Esophagus squamous epithelium (tissue), 5 donors: Measurements from ENCODE around the gene ASCL3. TPM values are rescaled to one million over a fixed set of nuclear protein-coding genes. Genes with fewer than 3 reads are reported as not detected.

Experiments used
- DNase-seq: peaks from one replicate; lab custom pipeline; 2025; lab: John Stamatoyannopoulos, UW
- H3K27ac ChIP-seq, 4 donors: fragments of 200-600 bp; sonication (generic); one replicate each; pipeline ENCODE4 v1.5.1; 2016 to 2019; ENCODE audit warnings: mild to moderate bottlenecking in 1 of 4
- H3K27me3 ChIP-seq, 4 donors: fragments of 200-600 bp; sonication (generic); 1 replicate in 3 of 4; 2 replicates in 1 of 4; pipeline versions ENCODE4 v1.5.1 to v1.6.0; 2017 to 2021; ENCODE audit warnings: antibody characterized with exemption in 1 of 4
- H3K36me3 ChIP-seq, 3 donors: fragments of 200-600 bp; sonication (generic); one replicate each; pipeline ENCODE4 v1.5.1; 2016 to 2019
- H3K4me1 ChIP-seq, 3 donors: fragments of 200-600 bp; sonication (generic); one replicate each; pipeline ENCODE4 v1.5.1; 2017 to 2019
- H3K4me3 ChIP-seq, 4 donors: fragments of 200-600 bp; sonication (generic); 1 replicate in 3 of 4; 2 replicates in 1 of 4; pipeline ENCODE4 v1.5.1; 2016 to 2019; ENCODE audit warnings: mild to moderate bottlenecking in 2 of 4, moderate library complexity in 1 of 4
- H3K9me3 ChIP-seq, 3 donors: fragments of 200-600 bp; sonication (generic); one replicate each; pipeline ENCODE4 v1.5.1; 2016 to 2019
- POLR2A ChIP-seq, 4 donors: fragments of 450-650 bp; IDR thresholded peaks; one replicate each; pipeline ENCODE4 v1.6.1; 2017; ENCODE audit warnings: antibody characterized with exemption in 4 of 4, mild to moderate bottlenecking in 4 of 4, moderate library complexity in 3 of 4
- WGBS, 2 donors: methylation state at CpG; one replicate each; pipeline ENCODE4 v1.1.5; 2018; 5-methylcytosine and 5-hydroxymethylcytosine counted together
- intact Hi-C: fragments of 100-400 bp; cut with DNase I; formaldehyde crosslinking; loops from one replicate; pipeline ENCODE4 v1.15.0; 2022
- total RNA-seq, 4 donors: library from RNA; depleted of rRNA; stranded (reverse); fragments of >200 nt; gene quantifications; one replicate each; pipeline ENCODE4 v1.1.0, GENCODE V29; 2016
- TF ChIP-seq, protein P1 (sequence below), 6 experiments: fragments of 450-650 bp in 4 of 6; fragments of 200-600 bp in 2 of 6; sonication (generic) in 2 of 6; IDR thresholded peaks; one replicate each; pipeline ENCODE4 v1.5.1; 2016 to 2019; ENCODE audit warnings: antibody characterized with exemption in 6 of 6, mild to moderate bottlenecking in 4 of 6, moderate library complexity in 4 of 6
- donor health status: DM: yes; HTN: yes; CAD: no.

The ASCL3 gene
- total RNA-seq, 4 donors from 2014 or later = not detected

DNA sequence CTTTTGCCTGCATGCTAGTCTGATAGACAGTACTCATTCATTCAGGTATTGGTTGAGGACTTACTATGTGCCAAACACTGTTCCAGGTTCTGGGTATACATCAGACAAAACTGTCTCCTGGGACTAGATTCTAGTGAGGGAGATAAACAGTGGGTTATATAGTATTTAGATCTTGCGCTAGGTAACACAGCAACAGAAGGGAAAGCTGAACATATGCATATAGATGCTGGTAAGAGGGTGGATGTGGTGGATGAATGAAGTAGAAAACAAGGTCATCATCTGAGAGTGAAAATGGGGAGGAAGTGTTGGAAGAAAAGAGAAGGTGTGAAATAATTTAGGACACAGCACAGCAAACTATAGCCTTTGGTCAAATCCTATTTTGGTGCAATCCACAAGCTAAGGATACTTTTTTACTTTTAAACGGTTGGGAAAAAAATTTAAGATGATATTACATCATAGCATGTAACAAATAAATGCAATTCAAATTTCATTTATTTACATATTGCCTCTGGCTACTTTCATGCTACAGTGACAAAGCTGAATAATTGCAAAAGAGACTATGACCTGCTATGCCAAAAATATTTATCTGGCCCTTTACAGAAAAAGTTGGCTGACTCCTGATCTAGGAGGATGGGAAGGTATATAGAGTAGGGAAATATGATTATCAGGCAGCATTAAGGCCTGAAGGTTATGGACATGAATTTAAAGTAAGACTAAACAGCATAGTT lies 28.5 kb upstream of the ASCL3 start:
- Histone ChIP-seq H3K4me3 (no peak overlapping the region), H3K27me3 (no peaks in the 10 kb centered on the region), H3K9me3 (no peaks in the 10 kb centered on the region), H3K36me3 (peaks cover 0 to 12% (median 0%) of the 10 kb centered on the region in 3 donors), H3K27ac (no peak overlapping the region), H3K4me1 (no peaks in the 10 kb centered on the region)
- TF ChIP-seq POLR2A (IDR thresholded peaks at IDR 0.05) = no peak
- TF ChIP-seq, protein P1, sequence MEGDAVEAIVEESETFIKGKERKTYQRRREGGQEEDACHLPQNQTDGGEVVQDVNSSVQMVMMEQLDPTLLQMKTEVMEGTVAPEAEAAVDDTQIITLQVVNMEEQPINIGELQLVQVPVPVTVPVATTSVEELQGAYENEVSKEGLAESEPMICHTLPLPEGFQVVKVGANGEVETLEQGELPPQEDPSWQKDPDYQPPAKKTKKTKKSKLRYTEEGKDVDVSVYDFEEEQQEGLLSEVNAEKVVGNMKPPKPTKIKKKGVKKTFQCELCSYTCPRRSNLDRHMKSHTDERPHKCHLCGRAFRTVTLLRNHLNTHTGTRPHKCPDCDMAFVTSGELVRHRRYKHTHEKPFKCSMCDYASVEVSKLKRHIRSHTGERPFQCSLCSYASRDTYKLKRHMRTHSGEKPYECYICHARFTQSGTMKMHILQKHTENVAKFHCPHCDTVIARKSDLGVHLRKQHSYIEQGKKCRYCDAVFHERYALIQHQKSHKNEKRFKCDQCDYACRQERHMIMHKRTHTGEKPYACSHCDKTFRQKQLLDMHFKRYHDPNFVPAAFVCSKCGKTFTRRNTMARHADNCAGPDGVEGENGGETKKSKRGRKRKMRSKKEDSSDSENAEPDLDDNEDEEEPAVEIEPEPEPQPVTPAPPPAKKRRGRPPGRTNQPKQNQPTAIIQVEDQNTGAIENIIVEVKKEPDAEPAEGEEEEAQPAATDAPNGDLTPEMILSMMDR (IDR thresholded peaks at IDR 0.05) = no peak
- WGBS, 2 donors = 58 to 62% methylated on average over 2 of the region's 2 CpGs
- intact Hi-C loops = no loop called here
- no peak for DNase-seq

- 85 to 87% methylated on average over 8 of the region's 8 CpGs for WGBS, 2 donors
- Histone ChIP-seq H3K4me1 (peaks cover 13 to 32% (median 19%) of the 10 kb centered on the region in 3 donors), H3K36me3 (peaks cover 0 to 12% (median 0%) of the 10 kb centered on the region in 3 donors), H3K9me3 (no peaks in the 10 kb centered on the region), H3K27ac (no peak overlapping the region), H3K27me3 (no peaks in the 10 kb centered on the region), H3K4me3 (no peak overlapping the region)
- no peak for DNase-seq
- intact Hi-C loops = no loop called here
- TF ChIP-seq POLR2A (IDR thresholded peaks at IDR 0.05) = no peak
- TF ChIP-seq, protein P1 (IDR thresholded peaks at IDR 0.05) = no peak
Observed at GRCh38 chr11:8967184-8967583, 24.4 kb upstream of the ASCL3 start.

DNA sequence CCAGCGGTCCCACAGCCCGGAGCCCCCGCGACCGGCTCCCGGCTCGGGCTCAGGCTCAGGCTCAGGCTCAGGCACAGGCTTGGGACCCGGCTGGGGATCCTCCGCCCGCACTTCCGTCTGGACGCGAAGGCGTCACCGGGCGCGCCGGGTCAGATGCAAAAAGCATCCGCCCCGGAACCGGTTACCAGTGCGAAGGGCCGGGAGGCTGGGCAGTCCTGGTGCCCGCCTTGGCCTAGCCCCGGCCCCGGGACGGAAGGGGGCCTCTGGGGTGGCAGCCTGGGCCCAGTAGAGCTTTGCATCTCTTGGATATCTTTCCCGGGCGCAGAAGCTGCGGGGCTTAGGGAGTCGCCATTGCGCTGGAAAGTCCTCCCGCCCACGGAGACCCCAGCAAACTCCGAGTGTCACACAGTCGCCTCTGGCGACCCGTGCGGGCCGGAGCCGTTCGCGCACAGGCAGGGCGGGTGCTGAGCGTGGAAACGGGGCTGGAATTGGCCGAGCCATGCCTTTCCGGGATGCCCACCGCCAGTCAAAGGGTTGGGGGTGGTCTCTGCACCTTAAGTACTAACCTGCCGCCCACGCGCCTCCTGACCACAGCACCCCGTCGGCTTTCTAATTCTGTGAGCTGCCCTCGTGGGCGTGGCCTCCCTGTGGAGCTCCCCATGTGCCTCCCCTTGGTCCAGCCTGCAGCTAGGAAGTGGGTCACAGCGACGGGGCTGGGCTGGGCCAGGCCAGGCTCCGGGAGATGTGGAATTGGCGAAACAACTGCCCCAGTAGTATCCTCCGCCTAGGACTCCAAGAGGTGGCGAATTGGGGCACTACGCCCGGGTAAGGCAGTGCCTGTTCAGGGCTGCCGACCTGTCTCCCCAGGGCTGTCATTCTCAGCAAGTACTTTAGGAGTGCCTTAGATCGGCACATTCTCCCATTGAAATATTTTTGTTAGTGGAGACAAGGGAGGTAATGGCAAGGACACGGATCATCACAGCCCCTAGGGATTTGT lies 21.8 kb upstream of the ASCL3 start, which contains the start of gene TMEM9B:
Gene TMEM9B, minus strand, starts transcription at position 119 of the 997 bp plus-strand sequence. CDS start 129 bp downstream, outside the sequence.
- 0% methylated on average over 3 to 12 of the region's 67 CpGs for WGBS, 2 donors
- DNase-seq = peak; percentile 42
- intact Hi-C loops = no loop called here
- Histone ChIP-seq H3K27ac (peak within 1 kb of the TSS; percentile 94 to 98 (median 96)), H3K36me3 (peaks cover 0 to 20% (median 0%) of the 10 kb centered on the region in 3 donors), H3K27me3 (no peaks in the 10 kb centered on the region), H3K4me3 (peak within 1 kb of the TSS; percentile 72 to 93 (median 76)), H3K9me3 (no peaks in the 10 kb centered on the region), H3K4me1 (peaks cover 13 to 49% (median 22%) of the 10 kb centered on the region in 3 donors)
- peak in 3 of 4 donors; percentile 85 to 95 (median 95) for TF ChIP-seq POLR2A (IDR thresholded peaks at IDR 0.05)
- TF ChIP-seq, protein P1 (IDR thresholded peaks at IDR 0.05) = peak in 1 of 6 experiments; percentile 25

- peaks cover 13 to 57% (median 29%) of the 10 kb centered on the region in 3 donors for H3K4me1 ChIP-seq
- WGBS, 2 donors = 2 to 4% methylated on average over 13 to 18 of the region's 39 CpGs
- TF ChIP-seq, protein P1 (IDR thresholded peaks at IDR 0.05) = no peak
- TF ChIP-seq POLR2A (IDR thresholded peaks at IDR 0.05) = no peak
Observed at GRCh38 chr11:8963569-8964323, 20.9 kb upstream of the ASCL3 start.

More at GRCh38 chr11:8963569-8964323, 20.9 kb upstream of the ASCL3 start:
- Histone ChIP-seq H3K27ac (peak overlapping the region; percentile 94 to 98 (median 96)), H3K4me3 (peak overlapping the region; percentile 72 to 93 (median 76)), H3K36me3 (peaks cover 0 to 20% (median 0%) of the 10 kb centered on the region in 3 donors), H3K9me3 (no peaks in the 10 kb centered on the region), H3K27me3 (no peaks in the 10 kb centered on the region)
- intact Hi-C loops = no loop called here
- DNase-seq = peak; percentile 41
